Hippocampal formation (tissue), 2 donors: ENCODE measurements around the gene PTCD3.

Experiments
- DNase-seq, 2 donors: peaks; one replicate each; lab custom pipeline; 2025; lab: John Stamatoyannopoulos, UW

PTCD3 gene

DNA sequence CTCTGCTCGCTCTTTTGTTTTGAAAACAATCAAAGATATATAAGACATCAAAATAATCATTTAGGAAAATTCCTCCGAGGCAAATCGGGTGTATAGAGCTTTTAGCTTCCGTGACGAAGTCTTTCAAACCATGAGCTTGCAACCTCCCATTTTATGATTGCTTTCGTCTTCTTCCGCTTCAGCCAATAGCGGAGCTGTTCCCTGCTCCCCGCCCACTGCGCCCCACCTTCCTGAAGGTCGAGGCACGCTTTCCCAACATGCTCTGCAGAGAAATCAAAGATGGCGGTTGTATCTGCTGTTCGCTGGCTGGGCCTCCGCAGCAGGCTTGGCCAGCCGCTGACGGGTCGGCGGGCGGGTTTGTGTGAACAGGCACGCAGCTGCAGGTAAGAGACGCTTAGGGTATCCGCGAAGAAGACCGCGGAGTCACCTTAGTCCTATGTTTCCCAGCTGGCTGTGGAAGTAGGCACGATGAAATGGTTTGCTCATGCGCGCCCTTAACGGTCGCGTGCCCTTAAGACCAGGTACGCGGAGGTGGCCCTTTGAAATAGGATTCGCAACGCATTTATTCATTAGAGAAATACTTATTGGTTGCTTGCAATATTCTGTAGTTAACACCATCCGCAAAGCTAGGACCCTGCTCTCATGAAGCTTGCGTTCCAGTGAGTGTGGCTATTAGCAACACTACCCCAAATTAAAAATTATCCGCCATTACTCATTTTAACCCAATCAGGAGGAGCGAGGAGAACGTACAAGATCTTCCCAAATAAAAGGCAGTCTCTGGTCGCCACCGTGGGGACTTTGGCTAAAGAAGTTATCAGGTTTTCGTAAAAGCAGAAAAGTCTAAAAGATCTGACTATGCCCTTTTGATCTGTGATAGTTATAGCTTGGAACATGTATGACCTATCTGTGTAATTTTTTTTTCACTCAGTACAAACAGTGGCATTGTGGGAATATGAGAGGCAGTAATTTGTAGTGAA is at the start of gene PTCD3:
Gene PTCD3, plus strand, starts transcription at position 267 of the 977 bp plus-strand sequence. Its CDS starts 13 bp downstream, at position 280.
- peak; percentile 91 to 98 for DNase-seq

DNA sequence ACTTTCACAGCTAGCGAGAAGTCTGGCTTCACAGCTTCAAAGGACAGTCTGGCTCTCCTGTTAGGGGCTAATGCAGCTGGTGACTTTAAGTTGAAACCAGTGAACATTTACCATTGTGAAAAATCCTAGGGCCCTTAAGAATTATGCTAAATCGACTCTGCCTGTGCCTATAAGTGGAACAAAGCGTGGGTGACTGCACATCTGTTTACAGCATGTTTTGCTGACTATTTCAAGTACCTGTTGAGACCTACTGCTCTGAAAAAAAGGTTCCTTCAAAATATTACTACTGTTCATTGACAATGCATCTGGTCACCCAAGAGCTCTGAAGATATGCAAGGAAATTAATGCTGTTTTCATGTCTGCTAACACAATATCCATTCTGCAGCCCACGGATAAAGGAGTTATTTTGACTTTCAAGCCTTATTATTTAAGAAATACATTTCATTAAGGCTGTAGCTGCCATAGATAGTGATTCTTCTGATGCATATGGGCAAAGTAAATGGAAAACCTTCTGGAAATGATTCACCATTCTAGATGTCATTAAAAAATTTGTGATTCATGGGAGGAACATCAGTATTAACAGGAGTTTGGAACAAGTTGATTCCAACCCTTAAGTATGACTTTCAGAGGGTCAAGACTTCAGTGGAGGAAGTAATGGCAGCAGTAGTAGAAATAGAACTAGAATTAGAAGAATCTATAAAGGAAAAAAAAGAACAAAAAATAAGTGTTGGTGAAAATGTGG is 49.3 kb upstream of the PTCD3 start:
- DNase-seq = no peak

DNA sequence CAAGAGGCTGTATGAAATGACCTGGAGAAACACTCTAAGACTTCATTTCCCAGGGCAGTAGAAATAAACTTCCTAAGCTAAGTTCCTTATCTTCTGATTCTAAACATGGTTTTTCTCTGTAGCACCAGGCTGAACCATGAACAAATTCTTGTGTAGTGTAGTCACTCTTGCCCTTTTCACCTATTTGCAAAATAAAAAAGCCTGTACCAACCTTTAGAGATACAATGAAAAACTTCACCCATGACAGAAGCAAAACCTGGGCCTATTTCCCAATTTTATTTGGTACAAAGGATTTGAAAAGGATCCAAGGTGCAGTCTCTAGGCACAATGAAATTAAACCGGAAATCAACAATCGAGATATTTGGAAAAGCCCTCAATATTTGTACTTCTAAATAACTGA is 44.0 kb upstream of the PTCD3 start:
- DNase-seq = no peak

DNA sequence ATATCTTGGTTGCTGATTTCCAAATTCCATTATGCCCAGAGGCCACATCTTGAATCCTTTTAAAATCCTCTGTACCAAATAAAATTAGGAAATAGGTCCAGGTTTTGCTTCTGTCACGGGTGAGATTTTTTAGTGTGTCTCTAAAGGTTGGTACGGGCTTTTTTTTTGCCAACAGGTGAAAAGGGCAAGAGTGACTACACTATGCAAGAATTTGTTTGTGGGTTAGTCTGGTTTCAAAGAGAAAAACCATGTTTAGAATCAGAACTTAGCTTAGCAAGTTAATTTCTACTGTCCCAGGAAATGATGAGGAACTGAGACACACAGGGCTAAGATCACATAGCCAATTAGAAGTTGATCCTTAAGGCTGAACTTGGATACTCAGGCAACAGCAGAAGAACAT is 42.0 kb upstream of the PTCD3 start:
- no peak for DNase-seq

DNA sequence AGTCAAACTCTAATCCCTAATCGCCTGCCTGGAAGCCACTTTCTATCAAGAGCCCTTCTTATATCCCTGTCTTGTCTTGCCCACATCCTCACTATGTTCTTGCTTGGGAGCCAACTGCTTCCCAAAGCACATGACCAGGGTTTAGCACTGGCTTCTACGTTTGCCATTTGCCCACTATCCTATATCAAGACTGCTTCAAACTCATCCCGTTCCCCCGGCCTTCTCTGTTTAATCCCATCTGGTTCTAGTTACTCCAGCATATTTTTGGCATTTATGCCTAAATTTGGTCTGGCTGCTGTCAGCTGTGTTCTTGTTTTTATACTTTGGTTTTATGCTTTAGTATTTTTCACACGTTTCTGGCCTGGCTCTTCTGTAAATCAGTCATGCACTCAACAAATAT is 40.5 kb upstream of the PTCD3 start:
- DNase-seq = peak in 1 of 2 donors; percentile 34

DNA sequence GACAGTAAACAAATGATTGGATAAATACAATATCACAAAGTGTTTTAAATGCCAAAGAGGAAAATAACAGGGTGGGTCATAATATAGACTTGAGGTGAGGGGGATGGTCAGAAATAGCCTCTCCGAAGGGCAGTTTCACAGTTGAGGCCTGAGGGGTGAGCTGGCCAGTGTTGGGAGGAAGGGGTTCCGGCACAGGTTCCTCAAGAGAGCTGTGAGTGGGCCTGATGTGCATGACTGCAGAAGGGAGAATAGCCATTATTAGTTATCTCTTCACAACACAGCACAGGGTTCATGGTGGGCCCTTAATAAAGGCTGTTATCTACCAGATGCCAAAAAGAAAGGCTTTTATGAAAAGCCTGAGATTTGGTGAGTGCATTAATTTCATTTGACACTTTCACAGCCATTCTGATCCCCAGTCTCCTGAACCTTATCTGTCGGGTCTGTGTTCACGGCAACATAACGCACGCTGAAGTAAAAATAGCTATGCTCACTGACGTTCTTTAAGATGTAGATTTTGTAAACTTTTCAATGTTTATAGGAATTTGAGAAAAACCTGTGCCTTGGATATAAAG is 39.9 kb upstream of the PTCD3 start:
- no peak for DNase-seq

- no peak for DNase-seq
Observed at GRCh38 chr2:86066915-86067314, 39.1 kb upstream of the PTCD3 start.

GRCh38 chr2:86068136-86068588 is 37.9 kb upstream of the PTCD3 start:
- no peak for DNase-seq

GRCh38 chr2:86068648-86069047 is 37.4 kb upstream of the PTCD3 start:
- no peak for DNase-seq

DNA sequence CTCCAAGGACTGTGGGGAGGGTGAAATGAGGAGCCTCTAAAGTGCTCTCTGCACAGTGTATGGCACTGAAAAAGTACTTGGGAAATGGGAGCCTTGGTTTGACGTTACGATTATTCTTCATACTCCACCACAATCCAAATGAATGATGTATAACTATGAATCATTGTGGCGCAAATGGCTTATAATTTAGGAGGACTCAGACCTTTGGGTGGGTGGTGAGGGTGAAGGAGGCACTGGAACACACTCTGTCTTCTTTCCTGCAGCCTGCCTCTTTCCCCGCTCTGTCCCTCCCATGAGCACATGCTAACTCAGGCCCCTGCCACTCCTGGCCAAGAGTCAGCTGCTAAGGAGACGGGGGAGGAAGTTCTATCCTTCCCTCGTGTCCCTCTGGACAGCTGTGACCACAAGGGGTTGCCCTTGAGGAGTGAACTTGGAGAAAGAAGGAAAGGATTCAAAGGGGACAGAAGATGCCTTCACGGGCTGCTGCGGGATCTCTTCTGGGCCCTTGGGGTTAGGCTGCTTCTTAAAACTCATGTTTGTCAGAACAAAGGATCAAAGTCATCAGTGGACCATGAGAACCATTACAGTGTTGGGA is 36.8 kb upstream of the PTCD3 start:
- no peak for DNase-seq

DNA sequence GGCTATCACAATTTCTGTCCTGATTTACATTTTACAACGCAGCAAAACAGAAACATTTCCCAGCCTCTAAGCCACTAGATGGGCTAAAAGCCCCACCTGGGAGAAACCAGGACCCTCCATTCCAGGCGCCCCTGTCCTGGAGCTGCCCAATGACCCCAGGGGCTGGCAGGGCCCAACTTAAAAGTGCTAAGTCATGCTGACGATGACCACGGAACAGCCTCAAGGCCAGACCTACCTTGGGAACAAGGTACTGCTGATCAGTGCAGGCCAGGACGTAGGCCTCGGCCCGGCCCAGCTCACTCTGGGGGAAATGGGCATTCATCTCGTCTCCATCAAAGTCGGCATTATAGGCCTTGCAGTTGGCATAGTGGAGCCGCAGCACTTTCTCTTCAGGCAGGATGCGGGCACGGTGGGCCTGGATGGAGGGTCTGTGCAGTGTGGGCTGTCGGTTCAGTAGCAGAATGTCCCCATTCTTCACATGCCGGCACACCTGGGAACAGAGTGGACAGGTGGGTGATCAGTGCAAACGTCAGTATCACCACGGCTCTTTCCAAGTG is 36.2 kb upstream of the PTCD3 start:
- no peak for DNase-seq

- no peak for DNase-seq
Observed at GRCh38 chr2:86070868-86071267, 35.2 kb upstream of the PTCD3 start.

- peak; percentile 58 to 60 for DNase-seq
Observed at GRCh38 chr2:86072271-86072858, 33.7 kb upstream of the PTCD3 start.

DNA sequence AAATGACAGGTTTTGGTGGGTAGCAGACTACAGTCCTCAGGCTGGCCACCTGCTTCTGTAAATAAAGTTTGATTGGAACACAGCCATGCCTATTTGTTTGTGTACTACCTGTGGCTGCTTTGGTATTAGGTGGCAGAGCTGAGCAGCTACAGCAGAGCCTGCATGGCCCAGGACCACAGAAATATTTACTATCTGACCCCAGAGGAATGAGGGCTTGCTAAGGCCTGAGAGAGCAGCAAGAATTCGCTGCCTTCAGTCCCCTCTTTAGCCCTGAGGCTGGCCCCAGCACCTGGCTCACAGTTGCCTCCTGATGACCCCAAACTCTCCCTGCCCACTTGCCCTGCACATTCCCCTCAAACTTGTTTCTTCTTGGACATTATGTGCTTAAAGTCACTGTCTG is 32.8 kb upstream of the PTCD3 start:
- no peak for DNase-seq

DNA sequence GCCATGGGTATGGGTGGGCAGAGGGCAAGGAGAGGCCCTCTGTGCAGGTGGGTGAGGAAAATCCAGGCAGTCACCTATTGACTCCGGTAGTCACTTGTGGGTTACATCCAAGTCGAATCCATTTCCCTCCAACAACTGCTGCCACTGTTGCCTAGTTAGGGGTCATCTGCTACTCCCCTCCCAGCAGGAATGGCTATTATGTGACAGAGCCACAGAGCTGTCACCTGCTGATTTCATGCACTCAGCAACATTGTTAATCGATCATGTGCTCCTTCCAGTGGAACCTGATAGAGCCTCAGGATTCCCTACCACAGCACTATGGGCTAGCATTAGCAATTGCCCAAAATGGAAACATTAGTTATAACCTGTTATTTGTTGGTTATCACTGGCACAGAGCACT is 31.8 kb upstream of the PTCD3 start:
- no peak for DNase-seq

DNA sequence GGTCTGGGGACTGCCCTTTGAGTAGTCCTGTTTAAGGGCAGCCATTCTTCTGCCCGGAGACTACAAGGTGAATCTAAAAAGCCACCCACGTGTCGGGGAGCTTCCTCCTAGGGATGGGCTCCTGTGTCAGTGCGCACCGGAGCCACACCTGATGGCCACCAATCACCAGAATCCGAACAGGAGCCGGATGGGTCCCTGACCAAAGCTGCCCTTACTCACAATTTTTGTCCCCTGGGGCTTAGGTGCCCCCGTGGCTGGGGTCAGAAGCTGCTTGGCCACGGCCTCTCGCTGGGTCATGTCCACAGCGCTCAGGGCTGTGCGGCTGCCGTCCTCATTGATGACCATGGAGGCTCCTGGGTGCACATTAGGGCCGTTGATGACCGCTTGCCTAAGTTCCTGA is 31.2 kb upstream of the PTCD3 start:
- no peak for DNase-seq

- DNase-seq = no peak
Observed at GRCh38 chr2:86075886-86076285, 30.1 kb upstream of the PTCD3 start.

- DNase-seq = peak; percentile 78 to 81
Observed at GRCh38 chr2:86078774-86079545, 27.1 kb upstream of the PTCD3 start.

GRCh38 chr2:86079981-86080911 is 25.8 kb upstream of the PTCD3 start:
- peak; percentile 39 to 61 for DNase-seq
